CD4-positive, alpha-beta T cell (primary cell): Measurements from ENCODE around the gene GFY. TPM values are rescaled to one million over a fixed set of nuclear protein-coding genes. Genes with fewer than 3 reads are reported as not detected.

Source experiments
- ATAC-seq: fragments of 200-7000 bp; cut with Tn5 transposase; one replicate; pipeline ENCODE4 v1.10.0; 2022; ENCODE audit warnings: mild to moderate bottlenecking; ENCODE audit not compliant: poor library complexity
- CTCF ChIA-PET: fragments of 350-600 bp; sonication (Branson Sonifier 250); formaldehyde crosslinking; loops from one replicate; lab custom pipeline; 2021; ENCODE audit warnings: antibody characterized with exemption, inconsistent platforms; lab: Charles Lee
- POLR2A ChIA-PET: fragments of 350-600 bp; sonication (Branson Sonifier 250); formaldehyde crosslinking; loops from one replicate; lab custom pipeline; 2021; ENCODE audit warnings: antibody characterized with exemption, inconsistent platforms; lab: Charles Lee
- DNase-seq, 14 experiments: peaks; one replicate each; pipeline ENCODE4 v3.0.0-alpha.2; 2013 to 2020; ENCODE audit warnings: mixed read lengths in 2 of 14
- H3K27ac ChIP-seq, 2 donors: one replicate each; pipeline versions ENCODE4 v1.5.1 to v1.7.0; 2013; ENCODE audit warnings: low read length in 2 of 2, low read depth in 1 of 2, mild to moderate bottlenecking in 1 of 2
- H3K27me3 ChIP-seq, 2 experiments: 1 replicate in 1 of 2; 2 replicates in 1 of 2; pipeline versions ENCODE4 v1.6.1 to v1.7.0; 2013; ENCODE audit warnings: low read length in 2 of 2, control low read depth in 1 of 2, mild to moderate bottlenecking in 1 of 2, moderate library complexity in 1 of 2; ENCODE audit not compliant: insufficient read depth in 2 of 2, control insufficient read depth in 1 of 2
- H3K36me3 ChIP-seq: one replicate; pipeline ENCODE4 v1.6.1; 2013; ENCODE audit warnings: low read length, control low read depth; ENCODE audit not compliant: insufficient read depth
- H3K4me1 ChIP-seq: one replicate; pipeline ENCODE4 v1.6.1; 2013; ENCODE audit warnings: low read length, control low read depth; ENCODE audit not compliant: insufficient read depth
- H3K4me3 ChIP-seq: one replicate; pipeline ENCODE4 v1.5.1; 2013; ENCODE audit warnings: mild to moderate bottlenecking, low read length, moderate library complexity
- H3K9me3 ChIP-seq, 2 experiments: 1 replicate in 1 of 2; 2 replicates in 1 of 2; pipeline versions ENCODE4 v1.6.1 to v1.7.0; 2013; ENCODE audit warnings: low read length in 2 of 2, mild to moderate bottlenecking in 2 of 2, control low read depth in 1 of 2, moderate library complexity in 1 of 2; ENCODE audit not compliant: control insufficient read depth in 1 of 2, insufficient read depth in 1 of 2
- H3K27ac Mint-ChIP-seq: one replicate; pipeline ENCODE4 v1.8.0; 2020; ENCODE audit warnings: mixed read lengths
- H3K27me3 Mint-ChIP-seq: one replicate; pipeline ENCODE4 v1.8.0; 2021; ENCODE audit warnings: mixed read lengths
- H3K36me3 Mint-ChIP-seq: one replicate; pipeline ENCODE4 v1.8.0; 2021; ENCODE audit warnings: low read depth, mixed read lengths
- H3K4me1 Mint-ChIP-seq: one replicate; pipeline ENCODE4 v1.8.0; 2021; ENCODE audit warnings: low read depth, mixed read lengths
- H3K4me3 Mint-ChIP-seq: one replicate; pipeline ENCODE4 v1.8.0; 2020; ENCODE audit warnings: mild to moderate bottlenecking, mixed read lengths
- H3K9me3 Mint-ChIP-seq: one replicate; pipeline ENCODE4 v1.8.0; 2020; ENCODE audit warnings: mixed read lengths
- intact Hi-C, 2 experiments: fragments of 100-400 bp; cut with DNase I in 1 of 2; cut with micrococcal nuclease in 1 of 2; formaldehyde crosslinking; loops; one replicate each; pipeline versions ENCODE4 v1.15.1 to v1.9.0; 2023 to 2025; cut with DNase I, micrococcal nuclease
- total RNA-seq, 174 experiments: library from RNA in 2 of 174; stranded (reverse) in 2 of 174; gene quantifications; one replicate each; pipeline ENCODE4 v1.2.3 and lab custom pipeline; 2021 to 2026
- TF ChIP-seq, protein P1 (sequence below): fragments of 200-600 bp; IDR thresholded peaks from one replicate; pipeline ENCODE4 v1.8.0; 2022; ENCODE audit warnings: antibody characterized with exemption, mild to moderate bottlenecking

GFY gene
- total RNA-seq, 2 experiments from 2014 or later: not detected

DNA sequence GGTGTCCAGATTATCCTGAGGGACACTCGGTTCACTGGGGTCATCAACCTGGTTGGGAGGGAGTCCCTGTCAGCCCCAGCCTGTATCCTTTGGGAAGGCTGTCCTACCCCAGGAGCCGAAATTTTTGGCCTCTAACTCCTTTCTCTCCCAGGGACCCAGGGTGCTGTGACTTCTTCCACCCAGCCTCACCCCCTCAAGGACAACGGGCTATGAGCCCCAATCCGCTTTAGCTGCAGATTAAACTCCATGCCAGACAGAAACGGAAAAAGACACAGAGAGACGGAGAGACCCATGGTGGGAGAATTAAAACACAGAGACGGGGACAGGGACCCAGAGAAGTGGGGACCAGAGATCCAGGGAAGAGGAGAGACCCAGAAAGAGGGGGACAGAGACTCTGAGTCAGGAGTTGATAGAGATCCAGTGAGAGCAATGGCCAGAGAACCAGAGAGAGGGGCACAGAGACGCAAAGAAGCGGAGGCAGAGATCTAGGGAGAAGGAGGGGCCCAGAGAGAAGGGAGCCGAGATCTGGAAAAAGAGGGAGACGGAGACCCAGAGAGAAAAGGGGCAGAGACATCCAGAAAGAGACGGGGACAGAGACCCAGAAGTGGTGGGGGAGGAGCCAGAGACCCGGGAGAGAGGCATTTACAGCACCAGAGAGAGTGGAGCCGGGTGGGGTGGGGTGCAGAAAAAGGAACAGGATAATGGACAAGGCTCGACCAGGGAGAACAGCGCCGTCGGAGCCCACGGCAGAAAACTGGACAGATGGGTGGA is 15.4 kb downstream of the GFY start:
- peaks cover 44% of the 10 kb centered on the region for H3K4me1 Mint-ChIP-seq
- peaks cover 64 to 65% of the 10 kb centered on the region in 2 experiments for H3K27me3 ChIP-seq
- H3K4me3 ChIP-seq: no peak overlapping the region
- CTCF ChIA-PET: interaction anchor here (1.2 to 1.5 kb wide), 2 partner anchors 30 to 49 kb away, joined by 4 read pairs; no protein-coding TSS in a partner anchor
- no peak for DNase-seq
- peaks cover 8% of the 10 kb centered on the region for H3K36me3 Mint-ChIP-seq
- no peak overlapping the region for H3K27ac ChIP-seq
- H3K9me3 ChIP-seq: peaks cover 0 to 10% of the 10 kb centered on the region in 2 experiments
- H3K36me3 ChIP-seq: no peaks in the 10 kb centered on the region
- intact Hi-C loops: loop anchor here in 1 of 2 experiments (5.0 to 10.0 kb wide), 2 partner anchors 108 to 446 kb away; partner anchors contain the start of genes GYS1 and RUVBL2
- H3K4me3 Mint-ChIP-seq: peak overlapping the region; percentile 83
- TF ChIP-seq, protein P1, sequence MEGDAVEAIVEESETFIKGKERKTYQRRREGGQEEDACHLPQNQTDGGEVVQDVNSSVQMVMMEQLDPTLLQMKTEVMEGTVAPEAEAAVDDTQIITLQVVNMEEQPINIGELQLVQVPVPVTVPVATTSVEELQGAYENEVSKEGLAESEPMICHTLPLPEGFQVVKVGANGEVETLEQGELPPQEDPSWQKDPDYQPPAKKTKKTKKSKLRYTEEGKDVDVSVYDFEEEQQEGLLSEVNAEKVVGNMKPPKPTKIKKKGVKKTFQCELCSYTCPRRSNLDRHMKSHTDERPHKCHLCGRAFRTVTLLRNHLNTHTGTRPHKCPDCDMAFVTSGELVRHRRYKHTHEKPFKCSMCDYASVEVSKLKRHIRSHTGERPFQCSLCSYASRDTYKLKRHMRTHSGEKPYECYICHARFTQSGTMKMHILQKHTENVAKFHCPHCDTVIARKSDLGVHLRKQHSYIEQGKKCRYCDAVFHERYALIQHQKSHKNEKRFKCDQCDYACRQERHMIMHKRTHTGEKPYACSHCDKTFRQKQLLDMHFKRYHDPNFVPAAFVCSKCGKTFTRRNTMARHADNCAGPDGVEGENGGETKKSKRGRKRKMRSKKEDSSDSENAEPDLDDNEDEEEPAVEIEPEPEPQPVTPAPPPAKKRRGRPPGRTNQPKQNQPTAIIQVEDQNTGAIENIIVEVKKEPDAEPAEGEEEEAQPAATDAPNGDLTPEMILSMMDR: no peak
- ATAC-seq: no peak
- POLR2A ChIA-PET: interaction anchor here (1.9 kb wide), 1 partner anchor 31 kb away, joined by 6 read pairs; no protein-coding TSS in a partner anchor
- H3K4me1 ChIP-seq: peaks cover 44% of the 10 kb centered on the region
- peaks cover 76% of the 10 kb centered on the region for H3K27me3 Mint-ChIP-seq
- H3K27ac Mint-ChIP-seq: no peak overlapping the region
- no peaks in the 10 kb centered on the region for H3K9me3 Mint-ChIP-seq

DNA sequence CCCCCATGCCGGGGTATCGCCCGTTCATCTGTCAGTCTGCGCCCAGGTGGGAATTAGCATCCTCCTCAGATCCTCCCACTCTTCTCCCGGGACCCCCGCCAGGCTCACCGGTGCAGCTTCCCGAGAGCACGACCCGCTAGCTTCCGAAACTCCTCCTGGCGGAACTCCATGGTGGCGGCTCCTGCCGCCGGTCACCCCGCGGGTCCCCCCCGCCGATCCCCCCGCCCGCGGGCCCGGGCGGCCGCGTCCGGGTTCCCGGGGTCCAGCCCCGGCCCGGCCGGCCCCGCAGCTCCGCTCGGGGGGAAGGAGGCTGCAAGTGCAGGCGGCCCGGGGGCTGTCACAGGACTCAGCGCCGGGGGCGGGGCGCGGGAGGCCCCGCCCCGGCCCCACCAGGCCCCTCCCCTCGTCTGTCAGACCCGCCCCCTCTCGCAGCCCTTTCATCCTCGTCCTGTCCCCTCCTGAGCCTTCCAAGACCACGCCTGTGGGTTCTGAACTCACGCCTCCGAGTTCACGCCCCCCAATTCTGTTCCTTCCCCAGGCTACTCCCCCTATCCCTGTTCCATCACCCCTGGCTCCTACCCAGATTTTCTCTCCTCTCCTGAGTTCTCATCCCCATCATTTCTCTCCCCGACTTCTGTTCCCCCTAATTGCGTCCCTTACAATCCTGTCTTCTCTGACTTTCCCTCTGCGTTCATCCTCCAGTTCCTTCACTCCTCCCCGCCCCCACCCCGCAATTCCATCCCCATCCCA is 16.2 kb downstream of the GFY start, which contains the start of gene SLC17A7:
Gene SLC17A7, minus strand, starts transcription at position 318 of the 750 bp plus-strand sequence. Its CDS starts 148 bp downstream, at position 170.
- Mint-ChIP-seq H3K36me3 (peaks cover 15% of the 10 kb centered on the region), H3K4me3 (peak within 1 kb of the TSS; percentile 85), H3K4me1 (peaks cover 38% of the 10 kb centered on the region), H3K27ac (no peak within 1 kb of the TSS), H3K9me3 (no peaks in the 10 kb centered on the region), H3K27me3 (peaks cover 68% of the 10 kb centered on the region)
- ATAC-seq (no peak), DNase-seq (peak in 9 of 14 experiments; percentile 28 to 77 (median 41))
- Histone ChIP-seq H3K9me3 (peaks cover 0 to 6% of the 10 kb centered on the region in 2 experiments), H3K36me3 (peaks cover under 1% of the 10 kb centered on the region), H3K4me1 (peaks cover 42% of the 10 kb centered on the region), H3K27me3 (peaks cover 58 to 60% of the 10 kb centered on the region in 2 experiments), H3K4me3 (no peak within 1 kb of the TSS), H3K27ac (no peak within 1 kb of the TSS)
- intact Hi-C loops: loop anchor here in 1 of 2 experiments (5.0 to 10.0 kb wide), 2 partner anchors 109 to 447 kb away; partner anchors contain the start of genes GYS1 and RUVBL2
- CTCF ChIA-PET: interaction anchor here (0.9 to 2.9 kb wide), 4 partner anchors 10 to 50 kb away, joined by 3 to 15 read pairs (median 4); no protein-coding TSS in a partner anchor
- TF ChIP-seq, protein P1: no peak
- POLR2A ChIA-PET: interaction anchor here (1.1 to 1.9 kb wide), 3 partner anchors 12 to 32 kb away, joined by 4 to 6 read pairs (median 5); partner anchors contain the start of gene ALDH16A1

DNA sequence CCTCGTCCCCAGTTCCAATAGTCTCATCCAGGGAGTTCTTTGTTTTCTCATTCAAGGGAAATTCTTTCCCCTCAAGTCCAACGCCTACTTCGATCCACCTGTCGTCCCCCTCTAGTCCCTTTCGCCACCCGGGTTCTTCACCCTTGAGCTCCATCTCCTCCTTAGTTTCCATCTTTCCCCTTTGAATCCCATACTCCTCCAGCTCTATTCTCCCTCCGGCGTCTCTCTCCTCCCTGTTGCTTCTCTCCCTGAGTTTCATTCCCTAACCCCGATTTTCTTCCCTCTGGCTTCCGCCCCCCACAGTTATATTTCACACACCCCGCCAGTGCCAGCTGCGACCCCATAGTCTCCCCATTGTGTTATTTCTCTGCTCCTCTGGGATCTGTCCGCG is 16.8 kb downstream of the GFY start:
- H3K4me1 Mint-ChIP-seq: peaks cover 36% of the 10 kb centered on the region
- H3K27ac Mint-ChIP-seq: no peak overlapping the region
- no peaks in the 10 kb centered on the region for H3K9me3 Mint-ChIP-seq
- H3K27me3 ChIP-seq: peaks cover 53 to 54% of the 10 kb centered on the region in 2 experiments
- H3K4me3 Mint-ChIP-seq: peak overlapping the region; percentile 85
- peaks cover 7% of the 10 kb centered on the region for H3K36me3 ChIP-seq
- TF ChIP-seq, protein P1: no peak
- ChIA-PET POLR2A (interaction anchor here (1.1 to 1.9 kb wide), 4 partner anchors 11 to 50 kb away, joined by 4 to 6 read pairs (median 4); partner anchors contain the start of gene ALDH16A1), CTCF (interaction anchor here (0.9 to 2.9 kb wide), 4 partner anchors 10 to 51 kb away, joined by 3 to 15 read pairs (median 4); no protein-coding TSS in a partner anchor)
- peaks cover 63% of the 10 kb centered on the region for H3K27me3 Mint-ChIP-seq
- H3K36me3 Mint-ChIP-seq: peaks cover 20% of the 10 kb centered on the region
- peaks cover 36% of the 10 kb centered on the region for H3K4me1 ChIP-seq
- no peak for ATAC-seq
- peak in 1 of 14 experiments; percentile 20 for DNase-seq
- no peak overlapping the region for H3K27ac ChIP-seq
- intact Hi-C loops: loop anchor here in 1 of 2 experiments (5.0 to 10.0 kb wide), 2 partner anchors 110 to 447 kb away; partner anchors contain the start of genes GYS1 and RUVBL2
- no peak overlapping the region for H3K4me3 ChIP-seq
- H3K9me3 ChIP-seq: peaks cover 0 to under 1% of the 10 kb centered on the region in 2 experiments
